GM12873 (cell line): Measurements from ENCODE around the gene MYOZ3.

Experiments
- CTCF ChIP-seq: IDR thresholded peaks from 2 replicates; pipeline ENCODE4 v1.5.1; 2012; ENCODE audit warnings: low read depth, mild to moderate bottlenecking, moderate library complexity, low read length, control low read depth; ENCODE audit not compliant: insufficient read depth; ENCODE audit errors: missing control alignments

The MYOZ3 gene

GRCh38 chr5:150636391-150637244 is 24.4 kb upstream of the MYOZ3 start:
- no peak for TF ChIP-seq CTCF

GRCh38 chr5:150637245-150638052 is 23.6 kb upstream of the MYOZ3 start:
- TF ChIP-seq CTCF: no peak

- TF ChIP-seq CTCF: no peak
These were observed 23.0 kb upstream of the MYOZ3 start for GRCh38 chr5:150638053-150638444.

- TF ChIP-seq CTCF: no peak
These were observed 22.3 kb upstream of the MYOZ3 start for GRCh38 chr5:150638488-150639376.

GRCh38 chr5:150639377-150639692 is 21.7 kb upstream of the MYOZ3 start:
- no peak for TF ChIP-seq CTCF

GRCh38 chr5:150639751-150640150 is 21.3 kb upstream of the MYOZ3 start:
- no peak for TF ChIP-seq CTCF
